ENCODE measurements around the gene LIPE.

DNA sequence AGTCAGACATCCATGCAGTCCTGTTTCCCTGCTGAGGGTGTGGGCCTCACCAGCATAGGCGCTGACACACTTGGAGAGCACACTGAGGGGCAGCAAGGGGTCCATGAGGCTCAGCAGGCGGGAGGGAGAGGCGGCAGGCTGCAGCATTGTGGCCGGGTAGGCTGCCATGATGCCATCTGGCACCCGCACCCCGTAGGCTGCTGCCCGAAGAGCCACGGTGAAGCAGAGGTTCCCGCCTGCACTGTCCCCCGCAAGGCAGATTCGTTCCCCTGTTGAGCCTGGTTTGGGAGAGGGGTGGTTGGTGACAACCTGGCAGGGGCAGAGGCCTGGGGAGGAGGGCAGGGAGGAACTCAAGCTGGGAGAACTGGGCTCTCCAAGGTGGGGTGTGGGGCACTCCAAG lies 21.1 kb downstream of the LIPE start:
- TF ChIP-seq RAD21 (conservative IDR thresholded peaks at IDR 0.05) (no peak), CTCF (IDR thresholded peaks at IDR 0.05; ENCODE audit: poor library complexity, severe bottlenecking) (no peak), EP300 (conservative IDR thresholded peaks at IDR 0.05; ENCODE audit: poor library complexity, severe bottlenecking) (no peak), TAF1 (IDR thresholded peaks at IDR 0.05; ENCODE audit: low read depth) (no peak), EZH2 (IDR thresholded peaks at IDR 0.05; ENCODE audit: borderline replicate concordance, insufficient read depth, low read length, poor library complexity, severe bottlenecking) (no peak), MXI1 (conservative IDR thresholded peaks at IDR 0.05; ENCODE audit: poor library complexity, severe bottlenecking) (no peak), POLR2AphosphoS5 (IDR thresholded peaks at IDR 0.05) (no peak), REST (IDR thresholded peaks at IDR 0.05; ENCODE audit: borderline replicate concordance) (no peak), SMC3 (conservative IDR thresholded peaks at IDR 0.05; ENCODE audit: poor library complexity) (no peak)

Measured in neural cell (in vitro differentiated cells).